Calu3 (cell line): Measurements from ENCODE around the gene SEC14L2. TPM values are rescaled to one million over a fixed set of nuclear protein-coding genes. Genes with fewer than 3 reads are reported as not detected.

Experiments
- BruUV-seq: library from RNA; stranded (reverse); fragments of 400-500 nt; replicated peaks from 2 replicates; lab custom pipeline; 2021; lab: Mats Ljungman, UMichigan
- CTCF ChIA-PET: fragments of 300-600 bp; sonication (Branson Sonifier 250); formaldehyde crosslinking; loops from one replicate; lab custom pipeline; 2022; ENCODE audit warnings: antibody characterized with exemption; lab: Charles Lee
- DNase-seq: peaks from one replicate; pipeline ENCODE4 v3.0.0; 2022
- H3K27ac Mint-ChIP-seq: one replicate; pipeline ENCODE4 v1.8.0; 2022; ENCODE audit warnings: mixed read lengths; ENCODE audit not compliant: unreplicated experiment
- H3K27me3 Mint-ChIP-seq: one replicate; pipeline ENCODE4 v1.8.0; 2022; ENCODE audit warnings: mixed read lengths; ENCODE audit not compliant: unreplicated experiment
- H3K36me3 Mint-ChIP-seq: one replicate; pipeline ENCODE4 v1.8.0; 2022; ENCODE audit warnings: mild to moderate bottlenecking, moderate library complexity, mixed read lengths; ENCODE audit not compliant: insufficient read depth, unreplicated experiment
- H3K4me1 Mint-ChIP-seq: one replicate; pipeline ENCODE4 v1.8.0; 2022; ENCODE audit warnings: mild to moderate bottlenecking, low read depth, mixed read lengths; ENCODE audit not compliant: unreplicated experiment
- H3K4me3 Mint-ChIP-seq: one replicate; pipeline ENCODE4 v1.8.0; 2022; ENCODE audit warnings: mild to moderate bottlenecking, low read depth, moderate library complexity, mixed read lengths; ENCODE audit not compliant: unreplicated experiment
- H3K9me3 Mint-ChIP-seq: one replicate; pipeline ENCODE4 v1.8.0; 2022; ENCODE audit warnings: low read depth, mixed read lengths; ENCODE audit not compliant: unreplicated experiment
- CTCF ChIP-seq: fragments of 200-600 bp; IDR thresholded peaks from one replicate; pipeline ENCODE4 v1.8.0; 2022; ENCODE audit warnings: antibody characterized with exemption; ENCODE audit not compliant: unreplicated experiment
- intact Hi-C: fragments of 100-400 bp; cut with micrococcal nuclease; formaldehyde crosslinking; loops from one replicate; pipeline ENCODE4 v1.10.0; 2022; ENCODE audit not compliant: unreplicated experiment
- total RNA-seq: library from RNA; stranded (reverse); gene quantifications from 2 replicates; pipeline ENCODE4 v1.2.3, GENCODE V29; 2022

The SEC14L2 gene
- total RNA-seq, 1 experiment from 2014 or later: 39.1 TPM

GRCh38 chr22:30365891-30366290 is 30.9 kb upstream of the SEC14L2 start:
- Mint-ChIP-seq H3K27ac (no peak overlapping the region), H3K4me3 (no peak overlapping the region), H3K4me1 (no peaks in the 10 kb centered on the region), H3K9me3 (no peaks in the 10 kb centered on the region), H3K27me3 (no peaks in the 10 kb centered on the region), H3K36me3 (peaks cover 19% of the 10 kb centered on the region)
- intact Hi-C loops: no loop called here
- DNase-seq: no peak
- BruUV-seq: no TSS peak
- TF ChIP-seq CTCF: no peak
- CTCF ChIA-PET: no interaction called here

- CTCF ChIA-PET: interaction anchor here (0.6 kb wide), 1 partner anchor 357 kb away, joined by 4 read pairs; no protein-coding TSS in a partner anchor
- H3K27ac Mint-ChIP-seq: no peak overlapping the region
- H3K9me3 Mint-ChIP-seq: no peaks in the 10 kb centered on the region
- no peaks in the 10 kb centered on the region for H3K4me1 Mint-ChIP-seq
- BruUV-seq: no TSS peak
- H3K4me3 Mint-ChIP-seq: no peak overlapping the region
- intact Hi-C loops: no loop called here
- no peak for TF ChIP-seq CTCF
- H3K36me3 Mint-ChIP-seq: peaks cover 41% of the 10 kb centered on the region
- DNase-seq: no peak
- H3K27me3 Mint-ChIP-seq: no peaks in the 10 kb centered on the region
Observed at GRCh38 chr22:30368420-30368819, 28.4 kb upstream of the SEC14L2 start.

- BruUV-seq: no TSS peak
- DNase-seq: no peak
- TF ChIP-seq CTCF: no peak
- H3K27me3 Mint-ChIP-seq: no peaks in the 10 kb centered on the region
- H3K4me1 Mint-ChIP-seq: no peaks in the 10 kb centered on the region
- CTCF ChIA-PET: no interaction called here
- H3K9me3 Mint-ChIP-seq: no peaks in the 10 kb centered on the region
- H3K4me3 Mint-ChIP-seq: no peak overlapping the region
- intact Hi-C loops: no loop called here
- peaks cover 48% of the 10 kb centered on the region for H3K36me3 Mint-ChIP-seq
- peak overlapping the region; percentile 59 for H3K27ac Mint-ChIP-seq
Observed at GRCh38 chr22:30370641-30371230, 26.1 kb upstream of the SEC14L2 start.

GRCh38 chr22:30371321-30371720 is 25.5 kb upstream of the SEC14L2 start:
- H3K27me3 Mint-ChIP-seq: no peaks in the 10 kb centered on the region
- no peak overlapping the region for H3K27ac Mint-ChIP-seq
- no peak for TF ChIP-seq CTCF
- CTCF ChIA-PET: no interaction called here
- BruUV-seq: no TSS peak
- DNase-seq: no peak
- no peak overlapping the region for H3K4me3 Mint-ChIP-seq
- no peaks in the 10 kb centered on the region for H3K9me3 Mint-ChIP-seq
- H3K4me1 Mint-ChIP-seq: no peaks in the 10 kb centered on the region
- peaks cover 50% of the 10 kb centered on the region for H3K36me3 Mint-ChIP-seq
- intact Hi-C loops: no loop called here
